K562 (cell line): ENCODE data around the gene DCXR. TPM values are rescaled to one million over a fixed set of nuclear protein-coding genes. Genes with fewer than 3 reads are reported as not detected.
A peak's percentile ranks its signal among the peaks of the same experiment; 100 is the strongest.

Experiments used
- ATAC-seq: fragments of 200-7000 bp; cut with Tn5 transposase; 3 replicates; pipeline ENCODE4 v1.9.1; 2020; ENCODE audit warnings: moderate library complexity
- BruUV-seq: library from RNA; stranded (reverse); fragments of 400-500 nt; replicated peaks from 2 replicates; lab custom pipeline; 2021; lab: Mats Ljungman, UMichigan
- CTCF ChIA-PET: fragments of 300-600 bp; formaldehyde crosslinking; extraction: SDS; loops from one replicate; lab custom pipeline; 2021; ENCODE audit warnings: low intra/inter-chr PET ratio; lab: Yijun Ruan, JAX
- POLR2A ChIA-PET: fragments of 300-600, 350-650 bp; sonication (Branson Sonifier 250); formaldehyde crosslinking; extraction: SDS; loops from one replicate; lab custom pipeline; 2021; ENCODE audit warnings: antibody characterized with exemption, inconsistent platforms; lab: Yijun Ruan, JAX
- DNase-seq, 4 experiments: peaks; one replicate each; pipeline versions ENCODE4 v3.0.0 to v3.0.0-alpha.2; 2011 to 2018; ENCODE audit warnings: low spot score in 3 of 4, mixed read lengths in 3 of 4; ENCODE audit errors: extremely low read depth in 1 of 4
- FAIRE-seq: peaks from 2 replicates; lab custom pipeline; 2011; peaks lifted over from hg19 to GRCh38; lab: Jason Lieb, UNC
- H2AFZ ChIP-seq: 2 replicates; pipeline ENCODE4 v1.6.0; 2011; ENCODE audit warnings: low read depth, low read length, control low read depth, inconsistent platforms
- H3K27ac ChIP-seq: fragments of 200-600 bp; 3 replicates; pipeline ENCODE4 v1.8.0; 2011; ENCODE audit warnings: low read depth, mild to moderate bottlenecking, control low read depth, inconsistent platforms, low read length, moderate library complexity, mixed read lengths; ENCODE audit errors: extremely low read depth
- H3K27me3 ChIP-seq, 2 experiments: fragments of 300-600 bp in 1 of 2; 2 replicates in 1 of 2; 3 replicates in 1 of 2; pipeline versions ENCODE4 v1.6.0 to v1.8.0; 2011; ENCODE audit warnings: inconsistent platforms in 2 of 2, low read length in 2 of 2, mild to moderate bottlenecking in 1 of 2, mixed read lengths in 1 of 2, moderate library complexity in 1 of 2; ENCODE audit not compliant: control insufficient read depth in 2 of 2, insufficient read depth in 2 of 2
- H3K36me3 ChIP-seq: fragments of 300-600 bp; 3 replicates; pipeline ENCODE4 v1.8.0; 2011; ENCODE audit warnings: mild to moderate bottlenecking, low read length, inconsistent platforms; ENCODE audit not compliant: control insufficient read depth, insufficient read depth
- H3K4me1 ChIP-seq, 2 experiments: fragments of 200-600 bp in 1 of 2; replicated peaks in 1 of 2; 2 replicates in 1 of 2; 3 replicates in 1 of 2; pipeline versions ENCODE4 v1.5.1 to v1.8.0; 2011; ENCODE audit warnings: inconsistent platforms in 2 of 2, low read length in 2 of 2, mild to moderate bottlenecking in 1 of 2, mixed read lengths in 1 of 2, moderate library complexity in 1 of 2; ENCODE audit not compliant: control insufficient read depth in 2 of 2, insufficient read depth in 2 of 2
- H3K4me2 ChIP-seq: 2 replicates; pipeline ENCODE4 v1.6.1; 2011; ENCODE audit warnings: low read length, control low read depth, inconsistent platforms, mixed read lengths; ENCODE audit not compliant: insufficient read depth
- H3K4me3 ChIP-seq: fragments of 200-600 bp; sonication (generic), shearing (Covaris generic); 2 replicates; pipeline ENCODE4 v1.5.1; 2016; ENCODE audit warnings: control low read depth, inconsistent platforms
- H3K79me2 ChIP-seq: fragments of 200-600 bp; 3 replicates; pipeline ENCODE4 v1.8.0; 2011; ENCODE audit warnings: low read length, inconsistent platforms; ENCODE audit not compliant: control insufficient read depth, insufficient read depth
- H3K9ac ChIP-seq, 2 experiments: 2 replicates each; pipeline versions ENCODE4 v1.6.0 to v1.6.1; 2011; ENCODE audit warnings: low read depth in 2 of 2, low read length in 2 of 2, control low read depth in 1 of 2, inconsistent platforms in 1 of 2, mild to moderate bottlenecking in 1 of 2, mixed read lengths in 1 of 2; ENCODE audit not compliant: insufficient read depth in 1 of 2
- H3K9me1 ChIP-seq: one replicate; pipeline ENCODE4 v1.6.0; 2011; ENCODE audit warnings: inconsistent platforms, mild to moderate bottlenecking, low read length, moderate library complexity; ENCODE audit not compliant: control insufficient read depth, insufficient read depth
- H3K9me3 ChIP-seq: replicated peaks from 2 replicates; pipeline ENCODE4 v1.5.1; 2011; ENCODE audit warnings: low read depth, low read length, inconsistent platforms; ENCODE audit not compliant: control insufficient read depth, insufficient read depth
- H4K20me1 ChIP-seq: replicated peaks from 2 replicates; pipeline ENCODE4 v1.6.1; 2011; ENCODE audit warnings: low read length, inconsistent platforms, mixed read lengths; ENCODE audit not compliant: control insufficient read depth, insufficient read depth
- EGR1 ChIP-seq: fragments of 450-650 bp; conservative IDR thresholded peaks from 2 replicates; pipeline ENCODE4 v1.6.1; 2017; ENCODE audit warnings: mild to moderate bottlenecking
- ERF ChIP-seq: fragments of 450-650 bp; formaldehyde crosslinking; IDR thresholded peaks from 2 replicates; pipeline ENCODE4 v1.4.0; 2020; ENCODE audit warnings: mild to moderate bottlenecking, mixed read lengths
- RBFOX2 ChIP-seq: fragments of 200-400 bp; formaldehyde crosslinking; IDR thresholded peaks from 2 replicates; pipeline ENCODE4 v1.6.1; 2017; ENCODE audit warnings: low read depth, mild to moderate bottlenecking, low read length, moderate library complexity
- SIN3B ChIP-seq: fragments of 450-650 bp; IDR thresholded peaks from 2 replicates; pipeline ENCODE4 v1.6.1; 2017; ENCODE audit warnings: low read depth, mild to moderate bottlenecking, moderate library complexity
- ZNF518B ChIP-seq: fragments of 250-450 bp; sonication (Bioruptor Pico); IDR thresholded peaks from 2 replicates; pipeline ENCODE4 v1.5.0; 2021; ENCODE audit warnings: mild to moderate bottlenecking, moderate library complexity
- WGBS: fragments of 100-300 bp; shearing (Covaris generic); methylation state at CpG from one replicate; pipeline ENCODE4 v1.1.6; 2016; ENCODE audit warnings: low coverage, mixed read lengths; ENCODE audit not compliant: insufficient coverage; ENCODE audit errors: missing lambda C conversion rate; 5-methylcytosine and 5-hydroxymethylcytosine counted together
- in situ Hi-C: fragments of 300-500 bp; cut with MboI; formaldehyde crosslinking; loops from 4 replicates; pipeline ENCODE4 v1.15.0; 2018; ENCODE audit warnings: inconsistent platforms, mixed read lengths
- intact Hi-C: fragments of 100-400 bp; cut with micrococcal nuclease; formaldehyde crosslinking; loops from 2 replicates; pipeline ENCODE4 v1.14.2; 2022
- polyA plus RNA-seq, 8 experiments: library from polyadenylated mRNA; depleted of rRNA in 4 of 8; stranded (reverse) in 5 of 8; unstranded in 3 of 8; fragments of >200 nt; fragmentation: Nextera tagmentation in 2 of 8; fragmentation: Illumina TruSeq in 1 of 8; extraction: Ambion mirVana in 2 of 8; extraction: Trizol in 1 of 8; gene quantifications; 2 replicates each; pipeline versions ENCODE4 v1.2.1 to v1.2.3, GENCODE V29; 2011 to 2014; ENCODE audit warnings: inconsistent platforms in 1 of 8, missing spikeins in 1 of 8
- total RNA-seq, 7 experiments: library from RNA; depleted of rRNA in 6 of 7; stranded (reverse); fragments of >200 nt in 6 of 7; fragmentation: Illumina TruSeq in 2 of 7; extraction: Trizol in 2 of 7; gene quantifications; 2 replicates each; pipeline versions ENCODE4 v1.2.1 to v1.2.3, GENCODE V29; 2011 to 2021; ENCODE audit warnings: low replicate concordance in 1 of 7

DCXR gene
- total and polyA plus RNA-seq, 9 of the 15 experiments (the other 6 are each of a cell fraction or from before 2014, with no cell fraction given) = 21.3 to 274 (median 156) TPM

DNA sequence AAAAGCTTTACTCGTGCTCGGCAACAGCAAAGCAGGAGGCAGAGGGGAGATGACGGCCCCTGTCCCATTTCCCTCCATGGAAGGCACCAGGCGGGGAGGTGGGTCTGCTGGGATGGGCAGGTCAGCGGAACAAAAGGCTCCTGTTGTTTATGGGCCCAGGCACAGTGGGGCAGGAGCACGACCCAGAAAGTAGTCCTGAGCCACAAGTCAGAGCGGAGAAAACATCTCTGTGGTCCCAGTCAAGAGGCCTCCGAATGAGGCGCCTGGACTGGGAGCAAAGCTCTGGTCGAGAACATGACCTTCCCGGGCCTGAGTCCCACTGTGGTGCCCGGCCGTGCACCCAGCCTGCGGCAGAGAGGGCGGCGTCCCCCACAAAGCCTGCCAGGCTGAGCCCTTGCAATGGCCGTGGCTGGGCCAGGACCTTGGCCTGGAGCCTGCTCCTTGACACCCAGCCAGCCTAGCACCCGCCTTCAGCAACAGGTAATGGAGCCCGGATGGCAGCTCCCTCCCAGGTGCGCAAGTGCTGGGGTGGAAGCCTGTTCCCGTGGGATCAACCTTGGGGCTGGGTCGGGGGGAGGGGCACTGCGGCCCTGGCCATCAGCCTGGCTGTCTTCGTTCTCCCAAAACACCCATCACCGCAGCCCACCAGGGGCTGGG lies 10.5 kb upstream of the DCXR start:
- in situ Hi-C loops (no loop called here), intact Hi-C loops (no loop called here)
- H2AFZ ChIP-seq = no peak overlapping the region
- H3K36me3 ChIP-seq = peaks cover 39% of the 10 kb centered on the region; the same call in 2 of the 3 replicates
- H3K27ac ChIP-seq = no peak overlapping the region
- ChIA-PET POLR2A (interaction anchor here (0.6 kb wide), 1 partner anchor 10 kb away, joined by 3 read pairs; the partner anchor contains the start of gene DCXR), CTCF (no interaction called here)
- FAIRE-seq (no peak), DNase-seq (peak in 1 of 4 experiments; percentile 11), ATAC-seq (no peak)
- H3K4me3 ChIP-seq = no peak overlapping the region
- H3K9me1 ChIP-seq = peaks cover 2% of the 10 kb centered on the region
- peak overlapping the region in 1 of 2 experiments; percentile 65; a peak in 2 of 4 replicates for H3K9ac ChIP-seq
- no peaks in the 10 kb centered on the region for H3K27me3 ChIP-seq
- H3K4me2 ChIP-seq = no peak overlapping the region
- TF ChIP-seq ERF (CRISPR knock-in tag) (no peak), RBFOX2 (peak; percentile 17; the same call in 1 of the 2 replicates)
- WGBS = 91% methylated on average over 16 of the region's 25 CpGs
- BruUV-seq = no TSS peak
- H3K9me3 ChIP-seq = no peaks in the 10 kb centered on the region
- H3K4me1 ChIP-seq = peaks cover 6 to 72% of the 10 kb centered on the region in 2 experiments; a peak in 3 of 5 replicates
- H4K20me1 ChIP-seq = 0 out of 2 replicates have a peak, but pooled peaks cover 4% of the 10 kb centered on the region
- H3K79me2 ChIP-seq = peaks cover 24% of the 10 kb centered on the region

GRCh38 chr17:82047379-82047778 lies 9.9 kb upstream of the DCXR start:
- no TSS peak for BruUV-seq
- Histone ChIP-seq H3K4me1 (peaks cover 6 to 70% of the 10 kb centered on the region in 2 experiments; a peak in 3 of 5 replicates), H3K4me3 (no peak overlapping the region), H2AFZ (no peak overlapping the region), H3K36me3 (peaks cover 36% of the 10 kb centered on the region; the same call in 2 of the 3 replicates), H3K9me3 (no peaks in the 10 kb centered on the region), H3K27me3 (no peaks in the 10 kb centered on the region), H3K79me2 (peaks cover 17% of the 10 kb centered on the region), H3K9ac (peak overlapping the region in 1 of 2 experiments; percentile 65; a peak in 2 of 4 replicates), H3K27ac (no peak overlapping the region), H3K4me2 (no peak overlapping the region), H4K20me1 (0 out of 2 replicates have a peak, but pooled peaks cover 3% of the 10 kb centered on the region), H3K9me1 (peaks cover 2% of the 10 kb centered on the region)
- ChIA-PET CTCF (no interaction called here), POLR2A (no interaction called here)
- DNase-seq (peak in 2 of 4 experiments; percentile 11 to 18), ATAC-seq (no peak), FAIRE-seq (no peak)
- in situ Hi-C loops = no loop called here
- 84% methylated on average over 17 of the region's 24 CpGs for WGBS
- intact Hi-C loops = no loop called here
- no peak for TF ChIP-seq ZNF518B (CRISPR knock-in tag)
- peak; percentile 93 for TF ChIP-seq EGR1
- TF ChIP-seq RBFOX2 = peak; percentile 60
- no peak for TF ChIP-seq SIN3B
